GM12878 (cell line): ENCODE data around the gene HOOK2. TPM values are rescaled to one million over a fixed set of nuclear protein-coding genes. Genes with fewer than 3 reads are reported as not detected.

Source experiments
- BRCA1 ChIP-seq: IDR thresholded peaks from 2 replicates; pipeline ENCODE4 v1.6.1; 2011; ENCODE audit warnings: low read depth, low read length, improper control_type of control experiment
- CHD1 ChIP-seq: IDR thresholded peaks from 2 replicates; pipeline ENCODE4 v1.6.1; 2012; ENCODE audit warnings: low read depth, low read length, improper control_type of control experiment
- HDGF ChIP-seq: fragments of 450-650 bp; IDR thresholded peaks from 2 replicates; pipeline ENCODE4 v1.6.1; 2016; ENCODE audit warnings: antibody characterized with exemption
- IRF4 ChIP-seq: IDR thresholded peaks from 2 replicates; pipeline ENCODE4 v1.6.1; 2011; ENCODE audit warnings: low read depth, low read length
- LARP7 ChIP-seq: fragments of 450-650 bp; IDR thresholded peaks from 2 replicates; pipeline ENCODE4 v1.6.1; 2017; ENCODE audit warnings: mild to moderate bottlenecking
- MAX ChIP-seq: IDR thresholded peaks from 2 replicates; pipeline ENCODE4 v1.6.1; 2012; ENCODE audit warnings: low read depth, low read length, improper control_type of control experiment
- MTA2 ChIP-seq: fragments of 450-650 bp; IDR thresholded peaks from 2 replicates; pipeline ENCODE4 v1.6.1; 2016; ENCODE audit warnings: low read depth, mild to moderate bottlenecking, moderate library complexity
- MTA3 ChIP-seq: IDR thresholded peaks from 2 replicates; pipeline ENCODE4 v1.6.1; 2012; ENCODE audit warnings: low read length, inconsistent platforms, borderline replicate concordance
- MXI1 ChIP-seq: fragments of 150-350 bp; IDR thresholded peaks from 2 replicates; pipeline ENCODE4 v1.6.1; 2011; ENCODE audit warnings: low read depth, mild to moderate bottlenecking, inconsistent platforms, low read length, improper control_type of control experiment
- MYC ChIP-seq: IDR thresholded peaks from 2 replicates; pipeline ENCODE4 v1.6.1; 2011; ENCODE audit warnings: mild to moderate bottlenecking, low read length, moderate library complexity, inconsistent platforms; ENCODE audit not compliant: insufficient read depth, insufficient replicate concordance, insufficient read length, severe bottlenecking
- PAX5 ChIP-seq: IDR thresholded peaks from 2 replicates; pipeline ENCODE4 v1.6.1; 2011; ENCODE audit warnings: low read depth, low read length, borderline replicate concordance
- SKIL ChIP-seq: fragments of 450-650 bp; IDR thresholded peaks from 2 replicates; pipeline ENCODE4 v1.6.1; 2017; ENCODE audit warnings: mild to moderate bottlenecking, low read depth, inconsistent platforms; ENCODE audit not compliant: poor library complexity, severe bottlenecking
- TAF1 ChIP-seq: IDR thresholded peaks from 2 replicates; pipeline ENCODE4 v1.6.1; 2011; ENCODE audit warnings: mild to moderate bottlenecking, low read depth, low read length, borderline replicate concordance
- TCF3 ChIP-seq: IDR thresholded peaks from 2 replicates; pipeline ENCODE4 v1.6.1; 2012; ENCODE audit warnings: low read depth, mild to moderate bottlenecking, low read length, borderline replicate concordance; ENCODE audit not compliant: insufficient read depth
- WRNIP1 ChIP-seq: IDR thresholded peaks from 2 replicates; pipeline ENCODE4 v1.6.1; 2011; ENCODE audit warnings: low read depth, low read length, improper control_type of control experiment, borderline replicate concordance
- YBX1 ChIP-seq: fragments of 450-650 bp; IDR thresholded peaks from 2 replicates; pipeline ENCODE4 v1.6.1; 2016; ENCODE audit warnings: antibody characterized with exemption
- ZBTB11 ChIP-seq: fragments of 450-650 bp; formaldehyde crosslinking; IDR thresholded peaks from 2 replicates; pipeline ENCODE4 v1.5.0; 2022; ENCODE audit warnings: mild to moderate bottlenecking, missing genetic modification characterization
- ZNF24 ChIP-seq: fragments of 450-650 bp; IDR thresholded peaks from 2 replicates; pipeline ENCODE4 v1.6.1; 2017; ENCODE audit warnings: antibody characterized with exemption, mild to moderate bottlenecking
- polyA plus RNA-seq, 11 experiments: library from polyadenylated mRNA; depleted of rRNA in 4 of 11; unstranded in 6 of 11; stranded (reverse) in 5 of 11; fragments of >200 nt; fragmentation: Nextera tagmentation in 4 of 11; fragmentation: Illumina TruSeq in 1 of 11; extraction: Ambion mirVana in 4 of 11; extraction: Trizol in 1 of 11; gene quantifications; 1 replicate in 1 of 11; 2 replicates in 10 of 11; pipeline versions ENCODE4 v1.2.1 to v1.2.3, GENCODE V29; 2011 to 2016; ENCODE audit warnings: inconsistent platforms in 2 of 11, missing spikeins in 2 of 11, low read depth in 1 of 11
- total RNA-seq, 4 experiments: library from RNA; depleted of rRNA in 3 of 4; stranded (reverse); fragments of >200 nt in 3 of 4; fragmentation: Illumina TruSeq in 1 of 4; extraction: Trizol in 1 of 4; gene quantifications; 2 replicates each; pipeline versions ENCODE4 v1.2.1 to v1.2.3, GENCODE V29; 2013 to 2021
- TF ChIP-seq, protein P1 (sequence below): fragments of 450-650 bp; IDR thresholded peaks from 2 replicates; pipeline ENCODE4 v1.6.1; 2017; ENCODE audit warnings: low read depth, mild to moderate bottlenecking, moderate library complexity

The HOOK2 gene
- total and polyA plus RNA-seq, 10 of the 15 experiments (the other 5 are each of a cell fraction or from before 2014, with no cell fraction given): 1.5 to 9.6 (median 6.2) TPM

DNA sequence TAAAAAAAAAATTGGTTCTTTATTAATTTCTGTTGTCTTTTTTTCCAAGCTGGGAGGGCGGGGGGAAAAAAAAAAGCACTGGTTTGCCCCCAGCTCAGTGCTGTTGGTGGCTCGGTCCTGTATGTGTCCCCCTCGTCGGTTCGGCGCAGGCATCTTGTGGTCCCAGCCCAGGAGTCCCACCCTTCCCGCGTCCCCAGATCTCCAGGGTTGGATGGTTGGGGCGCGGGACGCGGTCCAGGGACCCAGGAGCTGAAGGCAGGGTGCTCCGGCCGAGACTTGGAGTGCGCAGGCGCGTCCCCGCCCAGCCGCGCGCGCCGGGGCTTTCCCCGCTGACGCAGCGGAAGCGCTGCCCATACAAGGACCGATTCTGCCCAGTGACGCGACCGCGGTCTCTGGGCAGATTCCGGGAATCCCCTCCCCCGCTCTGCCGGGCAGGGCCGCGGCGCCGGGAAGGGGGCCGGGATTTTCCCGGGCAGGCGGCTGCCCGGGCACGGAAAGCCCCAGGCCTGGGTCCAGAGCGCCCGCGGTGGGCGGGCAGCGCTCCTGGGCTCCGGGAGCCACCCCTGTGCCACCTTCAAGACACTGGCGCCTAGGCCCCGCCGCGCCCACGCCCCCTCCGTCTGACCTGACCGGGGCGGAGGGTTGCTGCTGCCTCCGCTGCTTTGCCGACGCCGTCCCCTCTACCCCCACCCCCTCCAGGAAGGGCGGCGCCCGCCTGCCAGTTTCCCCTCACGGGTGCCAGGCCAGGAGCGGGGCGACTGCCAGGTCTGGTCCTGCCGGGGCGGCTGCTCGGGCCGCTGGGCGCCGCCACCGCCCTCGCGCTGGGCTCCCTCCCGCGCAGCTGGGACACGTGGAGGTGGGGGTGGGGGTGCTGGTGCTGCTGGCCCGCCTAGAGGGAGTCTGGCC is 18.2 kb upstream of the HOOK2 start (continued):
- TF ChIP-seq SKIL (no peak), MYC (peak; percentile 55), MTA3 (no peak), YBX1 (no peak), ZNF24 (0 out of 2 replicates have a peak, but pooled peaks have one; percentile 11), TAF1 (peak; percentile 56; the same call in 1 of the 2 replicates), TCF3 (peak; percentile 70; the same call in 1 of the 2 replicates), CHD1 (peak; percentile 73; the same call in 1 of the 2 replicates), ZBTB11 (CRISPR knock-in tag) (0 out of 2 replicates have a peak, but pooled peaks have one; percentile 33), WRNIP1 (no peak), LARP7 (peak; percentile 87), IRF4 (no peak), MXI1 (peak; percentile 46), MAX (peak; percentile 93), BRCA1 (0 out of 2 replicates have a peak, but pooled peaks have one; percentile 27), HDGF (no peak), PAX5 (peak; percentile 97), MTA2 (no peak)
- TF ChIP-seq, protein P1, sequence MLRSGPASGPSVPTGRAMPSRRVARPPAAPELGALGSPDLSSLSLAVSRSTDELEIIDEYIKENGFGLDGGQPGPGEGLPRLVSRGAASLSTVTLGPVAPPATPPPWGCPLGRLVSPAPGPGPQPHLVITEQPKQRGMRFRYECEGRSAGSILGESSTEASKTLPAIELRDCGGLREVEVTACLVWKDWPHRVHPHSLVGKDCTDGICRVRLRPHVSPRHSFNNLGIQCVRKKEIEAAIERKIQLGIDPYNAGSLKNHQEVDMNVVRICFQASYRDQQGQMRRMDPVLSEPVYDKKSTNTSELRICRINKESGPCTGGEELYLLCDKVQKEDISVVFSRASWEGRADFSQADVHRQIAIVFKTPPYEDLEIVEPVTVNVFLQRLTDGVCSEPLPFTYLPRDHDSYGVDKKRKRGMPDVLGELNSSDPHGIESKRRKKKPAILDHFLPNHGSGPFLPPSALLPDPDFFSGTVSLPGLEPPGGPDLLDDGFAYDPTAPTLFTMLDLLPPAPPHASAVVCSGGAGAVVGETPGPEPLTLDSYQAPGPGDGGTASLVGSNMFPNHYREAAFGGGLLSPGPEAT: peak; percentile 91; the same call in 1 of the 2 replicates
